AG04449 (cell line): ENCODE results near the gene IQSEC1.
A peak's percentile ranks its signal among the peaks of the same experiment; 100 is the strongest.

Experiments
- CTCF ChIA-PET: fragments of 350-600 bp; formaldehyde crosslinking; extraction: SDS; loops from one replicate; lab custom pipeline; 2021; ENCODE audit warnings: antibody characterized with exemption; lab: Yijun Ruan, JAX
- POLR2A ChIA-PET: fragments of 400-600, 350-600 bp; formaldehyde crosslinking; extraction: SDS; loops from one replicate; lab custom pipeline; 2020; ENCODE audit warnings: antibody characterized with exemption, inconsistent platforms; lab: Yijun Ruan, JAX
- DNase-seq: peaks from one replicate; pipeline ENCODE4 v3.0.0-alpha.2; 2010; ENCODE audit warnings: low read depth, low spot score
- H3K4me3 ChIP-seq: 2 replicates; pipeline ENCODE4 v1.5.1; 2011; ENCODE audit warnings: low read depth, mild to moderate bottlenecking, control low read depth, low read length
- CTCF ChIP-seq: IDR thresholded peaks from one replicate; pipeline ENCODE4 v1.5.1; 2011; ENCODE audit warnings: mild to moderate bottlenecking, moderate library complexity, low read length, control low read depth, inconsistent platforms; ENCODE audit not compliant: insufficient read depth; ENCODE audit errors: missing control alignments

The IQSEC1 gene

DNA sequence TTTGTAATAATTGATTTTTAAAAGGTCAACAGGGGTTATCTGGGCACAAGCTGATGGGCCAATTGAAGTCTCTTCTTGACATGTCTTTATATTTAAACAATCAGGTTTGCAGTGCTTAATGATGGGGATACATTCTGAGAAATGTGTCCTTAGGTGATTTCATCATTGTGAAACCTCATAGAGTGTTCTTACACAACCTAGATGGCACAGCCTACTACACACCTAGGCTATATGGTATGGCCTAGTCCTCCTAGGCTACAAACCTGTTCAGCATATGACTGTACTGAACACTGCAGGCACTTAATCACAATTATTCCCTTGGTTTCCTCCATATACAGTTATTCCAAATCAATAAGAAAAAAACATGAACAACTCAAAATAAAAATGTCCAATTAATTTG is 75.8 kb downstream of the IQSEC1 start:
- no peak for DNase-seq
- TF ChIP-seq CTCF: no peak
- CTCF ChIA-PET: interaction anchor here (1.0 to 2.2 kb wide), 2 partner anchors 10 to 15 kb away, joined by 3 to 7 read pairs; no protein-coding TSS in a partner anchor
- POLR2A ChIA-PET: no interaction called here
- no peak overlapping the region for H3K4me3 ChIP-seq

- ChIA-PET CTCF (interaction anchor here (1.1 to 4.8 kb wide), 11 partner anchors 9 to 457 kb away, joined by 3 to 46 read pairs (median 6); no protein-coding TSS in a partner anchor), POLR2A (no interaction called here)
- no peak overlapping the region for H3K4me3 ChIP-seq
- TF ChIP-seq CTCF: no peak
- no peak for DNase-seq
Observed at GRCh38 chr3:12996181-12996506, 77.1 kb downstream of the IQSEC1 start.

- no peak for TF ChIP-seq CTCF
- no peak for DNase-seq
- ChIA-PET POLR2A (interaction anchor here (0.5 to 0.8 kb wide), 2 partner anchors 1682 to 1899 kb away, joined by 3 read pairs; no protein-coding TSS in a partner anchor), CTCF (interaction anchor here (0.6 to 4.8 kb wide), 32 partner anchors 10 to 484 kb away, joined by 3 to 56 read pairs (median 4); no protein-coding TSS in a partner anchor)
- H3K4me3 ChIP-seq: no peak overlapping the region
Observed at GRCh38 chr3:12995389-12996180, 77.6 kb downstream of the IQSEC1 start.

GRCh38 chr3:12994607-12995388 is 78.4 kb downstream of the IQSEC1 start:
- TF ChIP-seq CTCF: peak; percentile 92
- H3K4me3 ChIP-seq: peak overlapping the region; percentile 71
- DNase-seq: no peak
- CTCF ChIA-PET: interaction anchor here (0.6 to 4.8 kb wide), 31 partner anchors 9 to 485 kb away, joined by 3 to 56 read pairs (median 4); no protein-coding TSS in a partner anchor
- POLR2A ChIA-PET: interaction anchor here (0.5 to 0.8 kb wide), 2 partner anchors 1683 to 1898 kb away, joined by 3 read pairs; no protein-coding TSS in a partner anchor

- ChIA-PET POLR2A (no interaction called here), CTCF (interaction anchor here (1.1 to 4.8 kb wide), 8 partner anchors 11 to 131 kb away, joined by 3 to 56 read pairs (median 17); no protein-coding TSS in a partner anchor)
- DNase-seq: no peak
- TF ChIP-seq CTCF: no peak
- H3K4me3 ChIP-seq: peak overlapping the region; percentile 71
Observed at GRCh38 chr3:12994357-12994606, 78.9 kb downstream of the IQSEC1 start.
